Suprapubic skin (tissue), 4 donors: ENCODE results near the gene PNCK. TPM values are rescaled to one million over a fixed set of nuclear protein-coding genes. Genes with fewer than 3 reads are reported as not detected.

Experiments used
- DNase-seq, 2 donors: peaks; one replicate each; pipeline ENCODE4 v3.0.0-alpha.2; 2019; ENCODE audit warnings: low spot score in 2 of 2
- H3K27ac ChIP-seq: fragments of 200-600 bp; sonication (generic); one replicate; pipeline ENCODE4 v1.5.1; 2019
- H3K27me3 ChIP-seq: fragments of 200-600 bp; sonication (generic); one replicate; pipeline ENCODE4 v1.5.1; 2019
- H3K36me3 ChIP-seq: fragments of 200-600 bp; sonication (generic); one replicate; pipeline ENCODE4 v1.5.1; 2019
- H3K4me1 ChIP-seq: fragments of 200-600 bp; sonication (generic); one replicate; pipeline ENCODE4 v1.5.1; 2019
- H3K4me3 ChIP-seq: fragments of 200-600 bp; sonication (generic); one replicate; pipeline ENCODE4 v1.5.1; 2019; ENCODE audit warnings: mild to moderate bottlenecking
- H3K9me3 ChIP-seq: fragments of 200-600 bp; sonication (generic); one replicate; pipeline ENCODE4 v1.5.1; 2019
- EP300 ChIP-seq: sonication (generic); formaldehyde crosslinking; IDR thresholded peaks from one replicate; pipeline ENCODE4 v1.6.1; 2017; ENCODE audit warnings: antibody characterized with exemption
- POLR2A ChIP-seq, 2 donors: fragments of 450-650 bp; IDR thresholded peaks; one replicate each; pipeline ENCODE4 v1.6.1; 2017; ENCODE audit warnings: antibody characterized with exemption in 2 of 2, mild to moderate bottlenecking in 2 of 2, moderate library complexity in 2 of 2
- POLR2AphosphoS5 ChIP-seq, 3 donors: sonication (generic); formaldehyde crosslinking; IDR thresholded peaks; one replicate each; pipeline ENCODE4 v1.6.1; 2017; ENCODE audit warnings: antibody characterized with exemption in 3 of 3
- WGBS: methylation state at CpG from one replicate; pipeline ENCODE4 v1.1.5; 2018; 5-methylcytosine and 5-hydroxymethylcytosine counted together
- total RNA-seq, 4 donors: library from RNA; depleted of rRNA; stranded (reverse); fragments of >200 nt; gene quantifications; one replicate each; pipeline ENCODE4 v1.1.0, GENCODE V29; 2016
- TF ChIP-seq, protein P1 (sequence below), 2 donors: fragments of 200-600 bp in 1 of 2; fragments of 450-650 bp in 1 of 2; sonication (generic) in 1 of 2; IDR thresholded peaks; one replicate each; pipeline ENCODE4 v1.5.1; 2016 to 2019; ENCODE audit warnings: antibody characterized with exemption in 2 of 2, mild to moderate bottlenecking in 1 of 2, moderate library complexity in 1 of 2

Gene PNCK
- total RNA-seq, 4 donors from 2014 or later: 1.2 to 1.8 (median 1.4) TPM

GRCh38 chrX:153669174-153669890 is 4.3 kb downstream of the PNCK start:
- Histone ChIP-seq H3K27ac (no peak overlapping the region), H3K36me3 (no peaks in the 10 kb centered on the region), H3K4me3 (no peak overlapping the region), H3K4me1 (peaks cover 9% of the 10 kb centered on the region), H3K27me3 (peaks cover 27% of the 10 kb centered on the region), H3K9me3 (no peaks in the 10 kb centered on the region)
- TF ChIP-seq, protein P1, sequence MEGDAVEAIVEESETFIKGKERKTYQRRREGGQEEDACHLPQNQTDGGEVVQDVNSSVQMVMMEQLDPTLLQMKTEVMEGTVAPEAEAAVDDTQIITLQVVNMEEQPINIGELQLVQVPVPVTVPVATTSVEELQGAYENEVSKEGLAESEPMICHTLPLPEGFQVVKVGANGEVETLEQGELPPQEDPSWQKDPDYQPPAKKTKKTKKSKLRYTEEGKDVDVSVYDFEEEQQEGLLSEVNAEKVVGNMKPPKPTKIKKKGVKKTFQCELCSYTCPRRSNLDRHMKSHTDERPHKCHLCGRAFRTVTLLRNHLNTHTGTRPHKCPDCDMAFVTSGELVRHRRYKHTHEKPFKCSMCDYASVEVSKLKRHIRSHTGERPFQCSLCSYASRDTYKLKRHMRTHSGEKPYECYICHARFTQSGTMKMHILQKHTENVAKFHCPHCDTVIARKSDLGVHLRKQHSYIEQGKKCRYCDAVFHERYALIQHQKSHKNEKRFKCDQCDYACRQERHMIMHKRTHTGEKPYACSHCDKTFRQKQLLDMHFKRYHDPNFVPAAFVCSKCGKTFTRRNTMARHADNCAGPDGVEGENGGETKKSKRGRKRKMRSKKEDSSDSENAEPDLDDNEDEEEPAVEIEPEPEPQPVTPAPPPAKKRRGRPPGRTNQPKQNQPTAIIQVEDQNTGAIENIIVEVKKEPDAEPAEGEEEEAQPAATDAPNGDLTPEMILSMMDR (IDR thresholded peaks at IDR 0.05): peak; percentile 33 to 77
- no peak for TF ChIP-seq POLR2AphosphoS5 (IDR thresholded peaks at IDR 0.05)
- no peak for DNase-seq
- 77% methylated on average over 10 of the region's 17 CpGs for WGBS

DNA sequence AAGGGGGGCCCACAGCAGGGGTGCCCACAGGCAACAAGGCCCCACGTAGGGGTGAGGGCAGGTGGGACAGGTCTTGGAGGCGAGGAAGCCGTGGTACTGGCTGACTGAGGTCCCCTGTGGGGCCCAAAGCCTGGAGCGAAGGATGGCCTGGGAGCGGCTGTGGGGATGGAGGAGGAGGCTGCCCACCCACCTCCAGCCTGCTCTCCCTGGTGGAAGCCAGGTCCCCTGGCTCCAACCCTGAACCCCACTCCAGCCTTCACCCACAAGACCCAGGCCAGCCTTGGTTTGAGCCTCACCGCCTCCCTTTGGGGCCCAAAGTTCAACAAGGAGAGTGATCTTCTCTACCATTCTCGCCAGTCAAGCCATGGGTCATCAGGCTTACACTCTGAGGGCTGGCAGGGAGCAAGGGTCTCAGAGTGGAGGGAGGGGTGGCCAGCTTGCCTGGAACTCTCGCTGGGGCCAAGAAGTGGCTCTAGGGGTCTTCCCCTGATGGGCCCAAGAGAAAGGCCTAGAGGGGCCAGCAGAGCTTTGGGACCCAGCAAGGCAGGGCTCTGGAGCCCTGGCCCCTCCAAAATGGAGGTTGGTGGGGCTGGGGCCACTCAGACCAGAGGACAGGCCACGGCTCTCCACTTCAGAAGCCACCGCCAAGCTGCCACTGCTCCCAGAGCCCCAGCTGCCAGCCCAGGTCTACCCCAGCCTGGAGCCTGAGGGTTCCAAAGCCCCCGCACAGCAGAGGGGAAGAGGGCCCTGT is 5.0 kb downstream of the PNCK start:
- Histone ChIP-seq H3K4me1 (peaks cover 9% of the 10 kb centered on the region), H3K4me3 (no peak overlapping the region), H3K27ac (no peak overlapping the region), H3K9me3 (no peaks in the 10 kb centered on the region), H3K27me3 (peaks cover 20% of the 10 kb centered on the region), H3K36me3 (no peaks in the 10 kb centered on the region)
- TF ChIP-seq, protein P1 (IDR thresholded peaks at IDR 0.05): no peak
- DNase-seq: no peak
- 85% methylated on average over 8 of the region's 11 CpGs for WGBS

- no peaks in the 10 kb centered on the region for H3K36me3 ChIP-seq
- H3K9me3 ChIP-seq: no peaks in the 10 kb centered on the region
- no peak overlapping the region for H3K27ac ChIP-seq
- WGBS: 39% methylated on average over 14 of the region's 14 CpGs
- DNase-seq: peak; percentile 85 to 91
- peaks cover 15% of the 10 kb centered on the region for H3K27me3 ChIP-seq
- H3K4me1 ChIP-seq: peaks cover 5% of the 10 kb centered on the region
- no peak overlapping the region for H3K4me3 ChIP-seq
- no peak for TF ChIP-seq POLR2AphosphoS5 (IDR thresholded peaks at IDR 0.05)
- TF ChIP-seq, protein P1 (IDR thresholded peaks at IDR 0.05): peak; percentile 42 to 73
Observed at GRCh38 chrX:153667956-153668396, 5.6 kb downstream of the PNCK start.

DNA sequence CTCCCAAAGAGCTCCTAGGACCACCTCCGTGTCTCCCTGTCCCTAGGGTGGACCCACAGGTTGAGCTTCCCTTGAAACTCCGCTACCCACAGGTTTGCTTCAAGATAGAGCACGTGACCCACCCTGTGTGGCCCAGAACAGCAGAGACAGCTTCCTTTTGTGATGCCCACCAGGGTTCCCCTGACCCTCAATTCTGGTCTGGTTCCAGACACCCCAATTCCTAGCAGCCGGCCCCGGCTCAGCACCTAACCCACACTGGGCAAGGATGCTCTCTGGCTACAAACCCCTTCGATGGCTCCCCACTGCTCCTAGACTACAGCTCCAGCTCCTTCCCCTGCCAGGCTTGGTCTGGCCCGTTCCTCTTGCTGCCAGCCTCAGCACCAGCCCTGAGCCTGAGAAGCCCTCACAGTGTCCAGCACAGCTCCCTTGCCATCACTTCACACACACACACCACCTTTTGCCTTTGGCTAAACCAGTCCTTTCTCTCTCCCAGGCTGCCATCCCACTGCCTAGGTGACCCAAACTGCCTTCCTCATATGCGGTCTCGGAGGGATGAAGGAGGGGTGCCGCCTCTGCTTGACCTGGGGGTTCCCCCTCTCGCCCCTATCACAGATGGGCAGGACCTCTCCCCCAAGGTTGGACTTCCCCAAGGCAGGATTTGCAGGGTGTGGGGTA is 6.2 kb downstream of the PNCK start:
- H3K4me3 ChIP-seq: no peak overlapping the region

DNA sequence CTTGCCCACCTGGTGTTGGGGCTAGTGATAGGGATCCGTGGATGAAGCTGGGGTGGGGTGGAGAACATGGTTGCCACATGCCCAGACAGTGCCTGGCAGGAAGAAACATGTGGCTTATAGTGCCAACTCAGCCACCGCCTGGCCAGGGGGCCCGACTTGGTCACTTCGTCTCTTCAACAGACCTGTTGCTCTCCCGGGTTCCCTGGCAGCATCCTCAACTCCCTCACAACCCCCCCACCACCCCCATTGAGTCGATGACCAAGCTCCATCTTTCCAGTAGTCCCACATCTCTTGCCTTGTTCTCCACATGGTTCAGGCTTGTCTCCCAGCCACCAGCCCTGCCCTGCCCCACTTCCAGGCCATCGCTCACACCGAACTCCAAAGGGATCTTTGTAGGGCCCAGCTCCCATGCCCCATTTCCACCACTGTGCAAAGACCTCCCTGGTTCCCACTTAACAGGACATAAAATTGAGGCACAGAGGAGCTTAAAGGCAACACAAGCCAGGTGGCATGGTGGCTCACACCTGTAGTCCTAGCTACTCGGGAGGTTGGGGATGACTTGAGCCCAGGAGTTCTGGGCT is 7.8 kb downstream of the PNCK start:
- Histone ChIP-seq H3K4me3 (no peak overlapping the region), H3K4me1 (peaks cover 3% of the 10 kb centered on the region), H3K27ac (no peak overlapping the region), H3K36me3 (no peaks in the 10 kb centered on the region), H3K9me3 (no peaks in the 10 kb centered on the region), H3K27me3 (peaks cover 7% of the 10 kb centered on the region)
- WGBS: 81% methylated on average over 9 of the region's 9 CpGs
- DNase-seq: peak in 1 of 2 donors; percentile 54
- TF ChIP-seq POLR2A (IDR thresholded peaks at IDR 0.05) (no peak), POLR2AphosphoS5 (IDR thresholded peaks at IDR 0.05) (no peak), EP300 (no peak)
- TF ChIP-seq, protein P1 (IDR thresholded peaks at IDR 0.05): no peak

More for the DNA sequence above, 6.2 kb downstream of the PNCK start:
- H3K4me1 ChIP-seq: peaks cover 3% of the 10 kb centered on the region
- H3K36me3 ChIP-seq: no peaks in the 10 kb centered on the region
- no peak overlapping the region for H3K27ac ChIP-seq
- DNase-seq: no peak
- TF ChIP-seq EP300: no peak
- 72% methylated on average over 11 of the region's 11 CpGs for WGBS
- H3K27me3 ChIP-seq: peaks cover 12% of the 10 kb centered on the region
- no peaks in the 10 kb centered on the region for H3K9me3 ChIP-seq
